ENCODE results near the gene STMP1.

Gene STMP1

DNA sequence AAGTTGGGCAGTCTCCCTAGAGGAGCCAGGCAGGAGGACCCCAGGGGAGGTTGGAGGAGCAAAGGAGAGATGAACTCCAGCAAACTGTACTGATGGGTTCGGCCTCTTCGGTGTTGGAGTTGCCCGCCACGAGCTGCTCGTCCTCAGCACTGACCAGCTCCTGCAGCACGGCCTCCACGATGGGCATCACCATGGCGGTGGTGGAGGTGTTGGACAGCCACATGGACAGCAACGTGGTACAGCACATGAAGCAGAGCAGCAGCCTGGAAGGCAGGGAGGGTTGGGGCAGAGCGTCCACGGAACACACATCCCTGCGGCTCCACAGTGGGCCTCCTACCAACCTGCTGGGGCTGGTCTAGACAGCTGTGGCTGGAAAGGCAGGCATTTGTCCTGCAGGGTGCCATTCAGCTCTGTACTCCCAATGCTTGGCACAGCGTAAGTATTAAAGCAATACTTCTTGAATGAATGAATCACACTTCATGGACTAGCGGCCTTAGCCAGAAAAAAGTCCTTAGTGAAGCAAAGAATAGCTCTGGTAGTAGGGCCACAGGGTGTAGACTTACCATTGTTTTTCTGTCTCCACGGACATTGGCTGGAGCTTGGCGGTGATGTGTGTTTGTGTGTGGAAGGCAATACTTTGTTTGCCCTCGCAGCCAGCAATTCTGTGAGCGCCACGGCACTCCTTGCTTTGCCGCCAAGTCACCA is 43.9 kb downstream of the STMP1 start:
- H3K27ac ChIP-seq (ENCODE audit: low read length) = no peak overlapping the region
- H3K9me3 ChIP-seq (ENCODE audit: insufficient read depth, low read depth, low read length) = no peaks in the 10 kb centered on the region
- no peaks in the 10 kb centered on the region for H3K36me3 ChIP-seq (ENCODE audit: insufficient read depth, low read depth, low read length)
- no peak overlapping the region for H3K9ac ChIP-seq (ENCODE audit: low read depth, low read length)
- H3K4me3 ChIP-seq (ENCODE audit: low read length) = no peak overlapping the region
- no peaks in the 10 kb centered on the region for H3K27me3 ChIP-seq (ENCODE audit: insufficient read depth, low read length)
- H3K4me1 ChIP-seq (ENCODE audit: insufficient read depth, low read length) = peaks cover 2% of the 10 kb centered on the region; the same call in 1 of the 2 replicates

DNA sequence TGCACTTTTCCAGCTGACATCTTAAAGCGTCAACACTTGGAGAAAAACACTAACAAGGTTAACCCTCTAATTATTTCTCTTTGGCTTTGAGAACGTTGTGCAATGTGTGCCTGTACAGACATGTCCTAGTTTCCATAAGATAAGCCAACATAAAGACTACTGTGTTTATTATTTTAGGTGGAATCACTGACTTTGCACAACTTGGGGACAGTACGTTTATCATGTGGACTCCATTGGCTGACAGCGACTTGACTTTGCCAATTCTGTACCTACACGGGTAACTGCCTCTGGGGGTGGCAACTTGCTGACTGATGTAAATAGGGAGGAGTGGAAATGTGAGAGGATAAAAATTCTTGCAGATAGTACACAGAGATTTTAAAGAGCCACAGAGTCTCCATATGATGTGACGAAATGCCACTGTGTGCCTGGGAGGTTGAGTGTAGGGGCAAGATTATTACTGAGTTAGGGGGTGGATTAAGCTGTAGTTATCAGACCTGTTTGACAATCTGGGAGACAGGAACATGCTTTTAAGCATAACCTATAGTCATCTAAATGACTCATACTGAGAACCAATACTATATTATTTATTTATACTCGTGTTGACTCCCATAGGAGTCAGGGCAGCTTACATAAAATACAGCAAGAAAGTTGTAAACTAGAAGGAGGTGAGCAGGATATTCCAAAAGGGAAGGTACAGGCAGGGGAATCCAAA is 44.7 kb downstream of the STMP1 start:
- Histone ChIP-seq H3K9ac (ENCODE audit: low read depth, low read length) (no peak overlapping the region), H3K9me3 (ENCODE audit: insufficient read depth, low read depth, low read length) (no peaks in the 10 kb centered on the region), H3K4me3 (ENCODE audit: low read length) (no peak overlapping the region), H3K36me3 (ENCODE audit: insufficient read depth, low read depth, low read length) (no peaks in the 10 kb centered on the region), H3K27ac (ENCODE audit: low read length) (no peak overlapping the region), H3K4me1 (ENCODE audit: insufficient read depth, low read length) (peaks cover 6% of the 10 kb centered on the region; the same call in 1 of the 2 replicates), H3K27me3 (ENCODE audit: insufficient read depth, low read length) (no peaks in the 10 kb centered on the region)

GRCh38 chr7:135707570-135707966 is 45.3 kb downstream of the STMP1 start:
- Histone ChIP-seq H3K9ac (ENCODE audit: low read depth, low read length) (no peak overlapping the region), H3K4me3 (ENCODE audit: low read length) (no peak overlapping the region), H3K9me3 (ENCODE audit: insufficient read depth, low read depth, low read length) (no peaks in the 10 kb centered on the region), H3K27me3 (ENCODE audit: insufficient read depth, low read length) (no peaks in the 10 kb centered on the region), H3K27ac (ENCODE audit: low read length) (no peak overlapping the region), H3K36me3 (ENCODE audit: insufficient read depth, low read depth, low read length) (no peaks in the 10 kb centered on the region), H3K4me1 (ENCODE audit: insufficient read depth, low read length) (peaks cover 6% of the 10 kb centered on the region; the same call in 1 of the 2 replicates)

DNA sequence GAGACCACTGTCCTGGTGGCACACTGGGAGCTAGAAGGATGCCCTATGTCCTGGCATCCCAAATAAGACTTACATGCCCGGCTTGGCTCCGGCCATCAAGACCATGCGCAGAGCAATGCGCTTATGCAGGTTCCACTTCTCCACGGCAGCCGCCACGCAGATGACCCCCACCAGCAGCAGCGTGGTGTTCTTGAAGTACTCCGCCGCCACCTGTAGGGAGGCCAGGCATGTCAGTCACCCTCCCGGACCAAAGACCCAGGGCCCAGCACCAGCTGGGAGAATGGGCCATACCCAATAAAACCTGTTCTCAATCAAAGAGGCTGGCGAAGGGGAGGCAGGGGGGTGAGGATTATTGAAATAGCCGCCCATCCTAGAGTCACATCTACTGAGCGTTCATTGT is 45.7 kb downstream of the STMP1 start:
- Histone ChIP-seq H3K9ac (ENCODE audit: low read depth, low read length) (no peak overlapping the region), H3K36me3 (ENCODE audit: insufficient read depth, low read depth, low read length) (no peaks in the 10 kb centered on the region), H3K27me3 (ENCODE audit: insufficient read depth, low read length) (no peaks in the 10 kb centered on the region), H3K4me3 (ENCODE audit: low read length) (no peak overlapping the region), H3K9me3 (ENCODE audit: insufficient read depth, low read depth, low read length) (no peaks in the 10 kb centered on the region), H3K27ac (ENCODE audit: low read length) (no peak overlapping the region), H3K4me1 (ENCODE audit: insufficient read depth, low read length) (peaks cover 8% of the 10 kb centered on the region)

- Histone ChIP-seq H3K9me3 (ENCODE audit: insufficient read depth, low read depth, low read length) (no peaks in the 10 kb centered on the region), H3K4me3 (ENCODE audit: low read length) (no peak overlapping the region), H3K36me3 (ENCODE audit: insufficient read depth, low read depth, low read length) (no peaks in the 10 kb centered on the region), H3K9ac (ENCODE audit: low read depth, low read length) (no peak overlapping the region), H3K4me1 (ENCODE audit: insufficient read depth, low read length) (peaks cover 14% of the 10 kb centered on the region), H3K27ac (ENCODE audit: low read length) (no peak overlapping the region), H3K27me3 (ENCODE audit: insufficient read depth, low read length) (no peaks in the 10 kb centered on the region)
Measured at GRCh38 chr7:135709508-135709907, 47.2 kb downstream of the STMP1 start.

- Histone ChIP-seq H3K4me3 (ENCODE audit: low read length) (peak overlapping the region; percentile 48; the same call in 1 of the 2 replicates), H3K4me1 (ENCODE audit: insufficient read depth, low read length) (peaks cover 14% of the 10 kb centered on the region), H3K9ac (ENCODE audit: low read depth, low read length) (no peak overlapping the region), H3K36me3 (ENCODE audit: insufficient read depth, low read depth, low read length) (no peaks in the 10 kb centered on the region), H3K27ac (ENCODE audit: low read length) (no peak overlapping the region), H3K27me3 (ENCODE audit: insufficient read depth, low read length) (no peaks in the 10 kb centered on the region), H3K9me3 (ENCODE audit: insufficient read depth, low read depth, low read length) (no peaks in the 10 kb centered on the region)
Measured at GRCh38 chr7:135710417-135711138, 48.3 kb downstream of the STMP1 start.

GRCh38 chr7:135711139-135711469 is 48.8 kb downstream of the STMP1 start:
- no peaks in the 10 kb centered on the region for H3K27me3 ChIP-seq (ENCODE audit: insufficient read depth, low read length)
- H3K4me3 ChIP-seq (ENCODE audit: low read length) = no peak overlapping the region
- H3K9me3 ChIP-seq (ENCODE audit: insufficient read depth, low read depth, low read length) = no peaks in the 10 kb centered on the region
- no peak overlapping the region for H3K9ac ChIP-seq (ENCODE audit: low read depth, low read length)
- H3K27ac ChIP-seq (ENCODE audit: low read length) = no peak overlapping the region
- H3K36me3 ChIP-seq (ENCODE audit: insufficient read depth, low read depth, low read length) = no peaks in the 10 kb centered on the region
- H3K4me1 ChIP-seq (ENCODE audit: insufficient read depth, low read length) = peaks cover 14% of the 10 kb centered on the region

- no peaks in the 10 kb centered on the region for H3K27me3 ChIP-seq (ENCODE audit: insufficient read depth, low read length)
- no peak overlapping the region for H3K4me3 ChIP-seq (ENCODE audit: low read length)
- H3K9ac ChIP-seq (ENCODE audit: low read depth, low read length) = no peak overlapping the region
- no peaks in the 10 kb centered on the region for H3K9me3 ChIP-seq (ENCODE audit: insufficient read depth, low read depth, low read length)
- H3K4me1 ChIP-seq (ENCODE audit: insufficient read depth, low read length) = peaks cover 14% of the 10 kb centered on the region
- no peak overlapping the region for H3K27ac ChIP-seq (ENCODE audit: low read length)
- H3K36me3 ChIP-seq (ENCODE audit: insufficient read depth, low read depth, low read length) = no peaks in the 10 kb centered on the region
Measured at GRCh38 chr7:135712182-135712782, 50.0 kb downstream of the STMP1 start.

- H3K36me3 ChIP-seq (ENCODE audit: insufficient read depth, low read depth, low read length) = no peaks in the 10 kb centered on the region
- peaks cover 14% of the 10 kb centered on the region for H3K4me1 ChIP-seq (ENCODE audit: insufficient read depth, low read length)
- no peak overlapping the region for H3K4me3 ChIP-seq (ENCODE audit: low read length)
- H3K9ac ChIP-seq (ENCODE audit: low read depth, low read length) = no peak overlapping the region
- no peaks in the 10 kb centered on the region for H3K9me3 ChIP-seq (ENCODE audit: insufficient read depth, low read depth, low read length)
- H3K27ac ChIP-seq (ENCODE audit: low read length) = no peak overlapping the region
- H3K27me3 ChIP-seq (ENCODE audit: insufficient read depth, low read length) = no peaks in the 10 kb centered on the region
Measured at GRCh38 chr7:135712796-135713195, 50.5 kb downstream of the STMP1 start.

DNA sequence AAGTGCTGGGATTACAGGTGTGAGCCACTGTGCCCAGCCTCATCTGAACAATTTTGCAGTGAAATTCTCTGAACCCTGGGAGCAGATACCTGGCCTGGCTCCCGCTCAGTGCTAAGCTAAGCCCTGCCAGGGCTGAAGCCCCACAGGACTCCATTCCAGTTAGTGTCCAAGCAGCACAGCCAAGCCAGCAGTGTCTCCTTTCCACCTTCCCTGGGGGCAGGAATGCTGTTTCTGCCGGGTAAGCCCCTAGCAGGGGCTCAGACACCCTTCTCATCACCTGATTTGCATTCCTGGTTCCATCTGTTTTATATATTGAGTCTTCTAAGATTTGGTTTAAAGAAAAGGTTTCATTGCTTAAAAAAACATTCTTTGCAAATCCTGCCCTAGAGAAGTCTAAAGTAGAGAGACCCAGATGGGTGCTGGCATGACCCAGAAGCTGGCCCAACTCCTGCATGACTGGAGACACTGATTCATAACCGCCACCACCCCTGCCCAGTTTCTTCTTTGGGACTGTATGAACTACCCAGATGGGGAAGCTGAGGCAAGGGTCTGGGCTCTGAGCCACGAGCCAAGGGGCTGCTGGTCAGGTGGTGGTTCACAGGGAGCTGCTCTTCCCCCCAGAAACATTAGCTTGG is 51.6 kb downstream of the STMP1 start:
- no peaks in the 10 kb centered on the region for H3K9me3 ChIP-seq (ENCODE audit: insufficient read depth, low read depth, low read length)
- no peak overlapping the region for H3K4me3 ChIP-seq (ENCODE audit: low read length)
- H3K27me3 ChIP-seq (ENCODE audit: insufficient read depth, low read length) = no peaks in the 10 kb centered on the region
- H3K27ac ChIP-seq (ENCODE audit: low read length) = no peak overlapping the region
- no peaks in the 10 kb centered on the region for H3K36me3 ChIP-seq (ENCODE audit: insufficient read depth, low read depth, low read length)
- H3K4me1 ChIP-seq (ENCODE audit: insufficient read depth, low read length) = peaks cover 14% of the 10 kb centered on the region
- no peak overlapping the region for H3K9ac ChIP-seq (ENCODE audit: low read depth, low read length)

- H3K36me3 ChIP-seq (ENCODE audit: insufficient read depth, low read depth, low read length) = no peaks in the 10 kb centered on the region
- no peaks in the 10 kb centered on the region for H3K9me3 ChIP-seq (ENCODE audit: insufficient read depth, low read depth, low read length)
- no peaks in the 10 kb centered on the region for H3K27me3 ChIP-seq (ENCODE audit: insufficient read depth, low read length)
- no peak overlapping the region for H3K4me3 ChIP-seq (ENCODE audit: low read length)
- peaks cover 14% of the 10 kb centered on the region for H3K4me1 ChIP-seq (ENCODE audit: insufficient read depth, low read length)
- H3K9ac ChIP-seq (ENCODE audit: low read depth, low read length) = no peak overlapping the region
- H3K27ac ChIP-seq (ENCODE audit: low read length) = no peak overlapping the region
Measured at GRCh38 chr7:135714534-135715009, 52.3 kb downstream of the STMP1 start.
